ENCODE data around the gene GRIA1. TPM values are rescaled to one million over a fixed set of nuclear protein-coding genes. Genes with fewer than 3 reads are reported as not detected.

The GRIA1 gene
- total and polyA plus RNA-seq, 8 donors = 2.9 to 20.2 (median 11.2) TPM

- TF ChIP-seq CTCF (IDR thresholded peaks at IDR 0.05) = no peak
- Histone ChIP-seq H3K36me3 (no peaks in the 10 kb centered on the region), H3K27ac (no peak overlapping the region), H3K9me3 (no peaks in the 10 kb centered on the region), H3K4me3 (no peak overlapping the region), H3K4me1 (no peaks in the 10 kb centered on the region), H3K27me3 (no peaks in the 10 kb centered on the region)
- intact Hi-C loops (cut with DNase I) = no loop called here
- ATAC-seq = no peak
- DNase-seq = no peak
Measured at GRCh38 chr5:153797484-153797883, 307.0 kb downstream of the GRIA1 start.

GRCh38 chr5:153798830-153799229 is 308.4 kb downstream of the GRIA1 start:
- H3K27me3 ChIP-seq = no peaks in the 10 kb centered on the region
- intact Hi-C loops (cut with DNase I) = no loop called here
- no peaks in the 10 kb centered on the region for H3K36me3 ChIP-seq
- no peak overlapping the region for H3K27ac ChIP-seq
- no peaks in the 10 kb centered on the region for H3K4me1 ChIP-seq
- TF ChIP-seq CTCF (IDR thresholded peaks at IDR 0.05) = no peak
- no peaks in the 10 kb centered on the region for H3K9me3 ChIP-seq
- ATAC-seq = no peak
- no peak for DNase-seq
- no peak overlapping the region for H3K4me3 ChIP-seq

- H3K36me3 ChIP-seq = no peaks in the 10 kb centered on the region
- intact Hi-C loops (cut with DNase I) = no loop called here
- H3K4me3 ChIP-seq = no peak overlapping the region
- DNase-seq (no peak), ATAC-seq (no peak)
- no peaks in the 10 kb centered on the region for H3K4me1 ChIP-seq
- no peaks in the 10 kb centered on the region for H3K27me3 ChIP-seq
- H3K27ac ChIP-seq = no peak overlapping the region
- no peaks in the 10 kb centered on the region for H3K9me3 ChIP-seq
- TF ChIP-seq CTCF (IDR thresholded peaks at IDR 0.05) = no peak
Measured at GRCh38 chr5:153799466-153799865, 309.0 kb downstream of the GRIA1 start.

- H3K9me3 ChIP-seq = no peaks in the 10 kb centered on the region
- H3K27ac ChIP-seq = no peak overlapping the region
- H3K4me1 ChIP-seq = no peaks in the 10 kb centered on the region
- DNase-seq = no peak
- intact Hi-C loops (cut with DNase I) = no loop called here
- ATAC-seq = no peak
- TF ChIP-seq CTCF (IDR thresholded peaks at IDR 0.05) = no peak
- H3K4me3 ChIP-seq = no peak overlapping the region
- no peaks in the 10 kb centered on the region for H3K36me3 ChIP-seq
- no peaks in the 10 kb centered on the region for H3K27me3 ChIP-seq
Measured at GRCh38 chr5:153802050-153802821, 311.8 kb downstream of the GRIA1 start.

- DNase-seq = no peak
- H3K4me1 ChIP-seq = no peaks in the 10 kb centered on the region
- ATAC-seq = no peak
Measured at GRCh38 chr5:153807801-153808200, 317.3 kb downstream of the GRIA1 start.

More at GRCh38 chr5:153807801-153808200, 317.3 kb downstream of the GRIA1 start:
- Histone ChIP-seq H3K27ac (no peak overlapping the region), H3K36me3 (no peaks in the 10 kb centered on the region), H3K4me3 (no peak overlapping the region), H3K27me3 (no peaks in the 10 kb centered on the region), H3K9me3 (no peaks in the 10 kb centered on the region)
- no peak for TF ChIP-seq CTCF (IDR thresholded peaks at IDR 0.05)
- intact Hi-C loops (cut with DNase I) = no loop called here
